NCI-H510A treated with DMSO at 0.1 percent for 48 hours (cell line): Measurements from ENCODE around the gene ACTG1.
A peak's percentile ranks its signal among the peaks of the same experiment; 100 is the strongest.
"Not testable (repeated sequence)": the region's sequence is repeated elsewhere in the genome, so short reads cannot be mapped to it uniquely, and the experiment has no call there.

Source experiments
- DNase-seq: peaks from one replicate; lab custom pipeline; 2025; lab: John Stamatoyannopoulos, UW

The ACTG1 gene

GRCh38 chr17:81533339-81534141 lies 20.9 kb upstream of the ACTG1 start:
- DNase-seq: no peak

GRCh38 chr17:81532490-81533287 lies 20.1 kb upstream of the ACTG1 start:
- DNase-seq: no peak

DNA sequence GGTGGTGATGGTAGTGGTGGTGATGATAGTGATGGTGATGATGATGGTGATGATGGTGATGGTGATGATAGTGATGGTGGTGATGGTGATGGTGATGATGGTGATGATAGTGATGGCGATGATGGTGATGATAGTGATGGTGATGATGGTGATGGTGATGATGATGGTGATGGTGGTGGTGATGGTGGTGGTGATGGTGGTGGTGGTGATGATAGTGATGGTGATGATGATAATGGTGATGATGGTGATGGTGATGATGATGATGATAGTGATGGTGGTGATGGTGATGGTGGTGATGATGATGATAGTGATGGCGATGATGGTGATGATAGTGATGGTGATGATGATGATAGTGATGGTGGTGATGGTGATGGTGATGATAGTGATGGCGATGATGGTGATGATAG lies 19.4 kb upstream of the ACTG1 start:
- DNase-seq: not testable (repeated sequence)

GRCh38 chr17:81531013-81531412 lies 18.4 kb upstream of the ACTG1 start:
- DNase-seq: not testable (repeated sequence)

DNA sequence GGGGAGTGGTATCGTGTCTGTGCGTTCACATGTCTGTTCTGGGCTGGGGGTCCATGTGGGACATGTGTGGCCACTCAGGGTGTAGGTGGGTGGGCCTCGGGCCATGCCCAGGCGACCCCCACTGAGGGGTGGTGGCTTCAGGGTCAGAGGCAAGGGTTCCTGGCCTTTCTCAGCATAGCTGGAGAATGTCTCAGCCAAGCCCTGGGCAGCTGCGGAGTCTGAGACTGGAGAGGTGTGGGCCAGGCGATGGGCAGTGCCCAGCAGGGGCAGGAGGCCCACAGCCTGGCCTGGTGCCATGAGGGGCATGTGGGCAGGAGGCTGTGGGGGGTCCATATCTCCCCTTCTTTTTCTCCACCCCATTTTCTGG lies 16.8 kb upstream of the ACTG1 start:
- DNase-seq: no peak

DNA sequence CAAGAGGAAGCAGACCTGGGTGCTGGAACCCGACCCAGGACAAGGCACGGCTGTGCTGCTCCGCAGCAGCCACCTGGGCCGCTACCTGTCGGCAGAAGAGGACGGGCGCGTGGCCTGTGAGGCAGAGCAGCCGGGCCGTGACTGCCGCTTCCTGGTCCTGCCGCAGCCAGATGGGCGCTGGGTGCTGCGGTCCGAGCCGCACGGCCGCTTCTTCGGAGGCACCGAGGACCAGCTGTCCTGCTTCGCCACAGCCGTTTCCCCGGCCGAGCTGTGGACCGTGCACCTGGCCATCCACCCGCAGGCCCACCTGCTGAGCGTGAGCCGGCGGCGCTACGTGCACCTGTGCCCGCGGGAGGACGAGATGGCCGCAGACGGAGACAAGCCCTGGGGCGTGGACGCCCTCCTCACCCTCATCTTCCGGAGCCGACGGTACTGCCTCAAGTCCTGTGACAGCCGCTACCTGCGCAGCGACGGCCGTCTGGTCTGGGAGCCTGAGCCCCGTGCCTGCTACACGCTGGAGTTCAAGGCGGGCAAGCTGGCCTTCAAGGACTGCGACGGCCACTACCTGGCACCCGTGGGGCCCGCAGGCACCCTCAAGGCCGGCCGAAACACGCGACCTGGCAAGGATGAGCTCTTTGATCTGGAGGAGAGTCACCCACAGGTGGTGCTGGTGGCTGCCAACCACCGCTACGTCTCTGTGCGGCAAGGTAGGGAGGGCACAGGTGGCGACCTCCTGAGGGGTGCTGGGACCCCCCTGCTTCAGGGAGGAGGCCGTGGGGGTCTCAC lies 16.2 kb upstream of the ACTG1 start:
- DNase-seq: peak; percentile 42

- DNase-seq: no peak
These were observed 15.7 kb upstream of the ACTG1 start for GRCh38 chr17:81528384-81528650.

GRCh38 chr17:81527591-81528383 lies 15.2 kb upstream of the ACTG1 start, which contains the start of gene FSCN2:
Gene FSCN2 (plus strand): TSS chr17:81528377. CDS start chr17:81528532, 155 bp downstream.
- no peak for DNase-seq

- no peak for DNase-seq
These were observed 14.3 kb upstream of the ACTG1 start for GRCh38 chr17:81526662-81527571.

GRCh38 chr17:81524865-81525159 lies 12.2 kb upstream of the ACTG1 start:
- no peak for DNase-seq

GRCh38 chr17:81524039-81524864 lies 11.7 kb upstream of the ACTG1 start:
- no peak for DNase-seq

GRCh38 chr17:81523402-81524038 lies 10.9 kb upstream of the ACTG1 start:
- DNase-seq: no peak

GRCh38 chr17:81522491-81523401 lies 10.1 kb upstream of the ACTG1 start:
- no peak for DNase-seq

DNA sequence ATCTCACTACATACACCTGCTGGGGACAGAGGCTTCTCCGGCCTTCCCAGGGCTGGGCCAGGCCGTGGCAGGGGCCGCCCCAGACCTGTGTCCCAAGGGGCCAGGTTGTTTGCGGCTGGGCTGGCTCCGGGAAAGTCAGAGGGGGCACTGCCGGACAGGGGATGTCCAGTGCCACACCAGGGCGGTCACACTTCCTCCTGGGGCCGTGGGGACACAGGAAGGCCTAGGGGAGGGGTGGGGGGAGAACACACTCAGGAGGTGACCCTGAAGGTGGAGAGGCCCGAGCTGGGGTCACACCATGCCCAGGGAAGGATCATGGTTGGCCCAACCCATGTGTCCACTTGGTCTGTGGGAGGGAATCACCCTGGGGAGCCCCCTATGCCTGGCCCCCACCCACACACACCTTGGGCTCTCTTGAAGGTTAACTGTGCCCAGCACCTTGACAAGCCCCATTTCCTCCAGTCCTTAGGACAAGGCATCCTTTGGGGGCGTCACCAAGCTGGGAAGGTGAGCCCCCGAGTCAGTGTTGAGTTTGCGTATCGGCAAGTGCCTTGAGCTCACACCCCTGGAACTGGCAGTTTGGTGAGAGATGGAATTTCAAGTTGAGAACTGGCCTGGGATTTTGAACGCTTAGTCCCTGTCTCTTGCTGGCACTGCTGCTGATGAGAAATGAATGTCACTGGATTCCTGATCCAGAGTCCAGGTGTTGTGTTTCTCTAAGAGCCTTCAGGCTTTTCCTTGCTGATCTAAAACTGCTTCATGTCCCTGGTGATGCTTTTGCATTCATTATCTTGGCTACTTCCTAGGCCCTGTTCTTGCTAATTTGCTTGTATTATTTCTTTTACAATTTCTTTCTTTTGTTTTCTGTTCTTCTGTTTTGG lies 7.7 kb upstream of the ACTG1 start:
- no peak for DNase-seq

GRCh38 chr17:81519284-81520020 lies 6.9 kb upstream of the ACTG1 start:
- DNase-seq: peak; percentile 79

GRCh38 chr17:81518785-81519283 lies 6.2 kb upstream of the ACTG1 start:
- no peak for DNase-seq
